Measurements from ENCODE around the gene GDF11.

The GDF11 gene

DNA sequence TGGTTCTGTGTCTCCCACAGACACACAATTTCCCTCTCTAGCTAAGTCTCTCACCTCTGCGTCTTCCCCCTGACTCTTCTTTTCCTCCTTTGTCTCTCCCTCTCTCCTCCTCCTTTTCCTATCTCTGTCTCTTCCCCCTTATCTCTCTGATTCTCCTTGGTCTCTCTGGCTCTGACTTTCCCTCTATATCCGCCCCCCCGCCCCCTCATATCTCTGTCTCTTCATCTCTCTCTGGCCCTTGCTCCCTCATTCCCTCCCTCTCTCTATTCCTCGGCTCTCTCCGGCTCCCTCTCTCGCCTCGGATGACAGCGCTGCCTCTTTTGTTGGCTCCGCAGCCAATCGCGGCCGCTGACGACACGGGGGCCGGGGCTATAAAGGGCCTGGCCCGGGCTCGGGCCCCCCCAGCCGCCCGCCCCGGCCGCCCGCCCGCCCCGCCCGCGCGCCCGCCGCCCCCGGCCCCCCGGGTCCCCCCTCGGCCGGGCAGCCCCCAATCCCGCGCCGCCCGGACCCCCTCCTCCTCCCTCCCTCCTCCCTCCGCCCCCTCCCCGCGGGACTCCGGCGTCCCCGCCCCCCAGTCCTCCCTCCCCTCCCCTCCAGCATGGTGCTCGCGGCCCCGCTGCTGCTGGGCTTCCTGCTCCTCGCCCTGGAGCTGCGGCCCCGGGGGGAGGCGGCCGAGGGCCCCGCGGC is at the start of gene GDF11:
GDF11 (plus strand) TSS at position 404 of the 687 bp plus-strand sequence; CDS start at position 599, 195 bp downstream.
- peak within 1 kb of the TSS; percentile 79 for H3K27ac ChIP-seq
- no peak for TF ChIP-seq CTCF (IDR thresholded peaks at IDR 0.05)
- no peak for TF ChIP-seq ZFX (IDR thresholded peaks at IDR 0.05; ENCODE audit: borderline replicate concordance)

- no peak for TF ChIP-seq ZFX (IDR thresholded peaks at IDR 0.05; ENCODE audit: borderline replicate concordance)
- TF ChIP-seq CTCF (IDR thresholded peaks at IDR 0.05) = no peak
- H3K27ac ChIP-seq = no peak overlapping the region
Observed at GRCh38 chr12:55693323-55694187, 49.4 kb upstream of the GDF11 start.

DNA sequence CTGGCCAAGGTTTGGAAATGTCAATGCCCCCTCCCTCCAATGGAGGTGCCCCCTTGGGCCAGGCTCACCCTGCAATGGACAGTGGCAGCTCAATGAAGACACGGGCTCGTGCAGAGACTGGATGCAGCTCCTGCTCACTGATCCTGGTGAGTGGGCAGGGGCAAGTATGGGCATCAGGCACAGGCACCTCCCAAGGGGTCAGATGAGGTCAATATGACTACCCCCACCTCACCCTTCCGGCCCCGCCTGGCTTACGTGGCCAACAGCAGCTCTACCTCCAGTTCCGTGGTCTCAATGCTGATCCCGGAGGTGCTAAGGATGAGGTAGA is 48.8 kb upstream of the GDF11 start:
- TF ChIP-seq CTCF (IDR thresholded peaks at IDR 0.05) (no peak), ZFX (IDR thresholded peaks at IDR 0.05; ENCODE audit: borderline replicate concordance) (no peak)
- H3K27ac ChIP-seq = no peak overlapping the region

- TF ChIP-seq CTCF (IDR thresholded peaks at IDR 0.05) (no peak), ZFX (IDR thresholded peaks at IDR 0.05; ENCODE audit: borderline replicate concordance) (no peak)
- H3K27ac ChIP-seq = no peak overlapping the region
Observed at GRCh38 chr12:55694651-55695050, 48.3 kb upstream of the GDF11 start.

DNA sequence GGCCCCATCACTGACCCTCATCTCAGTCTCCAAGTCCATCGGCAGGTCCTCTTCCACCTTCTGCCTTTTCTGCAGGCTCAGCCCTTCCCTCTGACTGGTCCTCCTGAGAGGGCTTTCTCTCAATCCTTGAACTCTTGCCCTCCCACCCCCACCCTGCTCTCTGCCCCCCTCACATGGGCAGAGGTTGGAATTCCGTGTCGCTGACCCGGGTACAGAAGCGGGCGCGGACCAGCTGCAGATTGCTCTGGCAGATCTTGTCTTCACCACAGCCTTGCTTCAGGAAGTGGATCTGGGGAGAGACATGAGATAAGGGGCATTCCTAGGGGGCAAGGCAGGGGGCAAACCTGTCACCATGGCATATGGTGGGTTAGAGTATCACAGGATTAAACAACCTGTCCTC is 47.6 kb upstream of the GDF11 start:
- no peak overlapping the region for H3K27ac ChIP-seq
- TF ChIP-seq CTCF (IDR thresholded peaks at IDR 0.05) (no peak), ZFX (IDR thresholded peaks at IDR 0.05; ENCODE audit: borderline replicate concordance) (no peak)

- no peak overlapping the region for H3K27ac ChIP-seq
- TF ChIP-seq CTCF (IDR thresholded peaks at IDR 0.05) = no peak
- no peak for TF ChIP-seq ZFX (IDR thresholded peaks at IDR 0.05; ENCODE audit: borderline replicate concordance)
Observed at GRCh38 chr12:55696141-55696540, 46.8 kb upstream of the GDF11 start.

All from 22Rv1 (cell line).